Kidney (tissue), 14 donors: ENCODE measurements around the gene AGBL4. TPM values are rescaled to one million over a fixed set of nuclear protein-coding genes. Genes with fewer than 3 reads are reported as not detected.

Source experiments
- DNase-seq, 5 donors: peaks; one replicate each; pipeline ENCODE4 v3.0.0-alpha.2; 2013 to 2020
- FAIRE-seq: peaks from 2 replicates; lab custom pipeline; 2012; peaks lifted over from hg19 to GRCh38; lab: Jason Lieb, UNC
- H3K27ac ChIP-seq, 2 donors: one replicate each; pipeline ENCODE4 v1.7.0; 2013; ENCODE audit warnings: low read depth in 2 of 2, low read length in 2 of 2, inconsistent platforms in 1 of 2
- H3K27me3 ChIP-seq: one replicate; pipeline ENCODE4 v1.7.1; 2013; ENCODE audit warnings: low read length, inconsistent platforms; ENCODE audit not compliant: control insufficient read depth, insufficient read depth
- H3K36me3 ChIP-seq, 3 donors: one replicate each; pipeline versions ENCODE4 v1.7.0 to v1.7.1; 2013; ENCODE audit warnings: low read length in 3 of 3, control low read depth in 1 of 3, inconsistent platforms in 1 of 3; ENCODE audit not compliant: insufficient read depth in 3 of 3, control insufficient read depth in 2 of 3
- H3K4me1 ChIP-seq, 3 donors: one replicate each; pipeline versions ENCODE4 v1.7.0 to v1.7.1; 2013; ENCODE audit warnings: low read length in 3 of 3, inconsistent platforms in 1 of 3, low read depth in 1 of 3; ENCODE audit not compliant: control insufficient read depth in 2 of 3, insufficient read depth in 2 of 3
- H3K4me3 ChIP-seq, 3 donors: one replicate each; pipeline versions ENCODE4 v1.7.0 to v1.8.1; 2013; ENCODE audit warnings: low read length in 3 of 3, control low read depth in 1 of 3, inconsistent platforms in 1 of 3
- H3K9ac ChIP-seq, 3 donors: one replicate each; pipeline versions ENCODE4 v1.7.0 to v1.7.1; 2013; ENCODE audit warnings: low read length in 3 of 3, control low read depth in 1 of 3, inconsistent platforms in 1 of 3
- H3K9me3 ChIP-seq, 3 donors: one replicate each; pipeline versions ENCODE4 v1.7.0 to v1.7.1; 2013; ENCODE audit warnings: low read length in 3 of 3, control low read depth in 1 of 3, inconsistent platforms in 1 of 3; ENCODE audit not compliant: control insufficient read depth in 2 of 3, insufficient read depth in 1 of 3
- intact Hi-C: fragments of 100-400 bp; cut with DNase I; formaldehyde crosslinking; loops from one replicate; pipeline ENCODE4 v1.11.1; 2022
- polyA plus RNA-seq: library from polyadenylated mRNA; stranded (reverse); fragments of 350-450 nt; fragmentation: Illumina TruSeq; extraction: RNeasy Lipid Tissue Mini Kit (QIAGEN cat#74804); gene quantifications from one replicate; pipeline ENCODE4 v1.2.3, GENCODE V29; 2014; ENCODE audit warnings: low read depth, low replicate concordance; ENCODE audit not compliant: insufficient read depth
- total RNA-seq: library from RNA; stranded (reverse); fragmentation: NEBNext Ultra II Directional; extraction: Animal tissue kit (Norgen Biotek cat#: 25700); gene quantifications from one replicate; pipeline ENCODE4 v1.2.1, GENCODE V29; 2021
- TF ChIP-seq, protein P1 (sequence below): IDR thresholded peaks from 3 replicates; pipeline ENCODE4 v1.5.1; 2012; ENCODE audit warnings: mild to moderate bottlenecking, moderate library complexity, borderline replicate concordance; ENCODE audit not compliant: insufficient read depth; ENCODE audit errors: extremely low read depth
- donor health status: control.
- donor health status: control.
- donor health status: control.
- donor health status: control.
- donor health status: control.
- donor health status: DM: yes; HTN: yes; CAD: no.
- donor health status: Normal renal cell carcinoma (clear cell type).

Gene AGBL4
- total and polyA plus RNA-seq, 2 donors from 2014 or later: 1.5 to 2.7 TPM

DNA sequence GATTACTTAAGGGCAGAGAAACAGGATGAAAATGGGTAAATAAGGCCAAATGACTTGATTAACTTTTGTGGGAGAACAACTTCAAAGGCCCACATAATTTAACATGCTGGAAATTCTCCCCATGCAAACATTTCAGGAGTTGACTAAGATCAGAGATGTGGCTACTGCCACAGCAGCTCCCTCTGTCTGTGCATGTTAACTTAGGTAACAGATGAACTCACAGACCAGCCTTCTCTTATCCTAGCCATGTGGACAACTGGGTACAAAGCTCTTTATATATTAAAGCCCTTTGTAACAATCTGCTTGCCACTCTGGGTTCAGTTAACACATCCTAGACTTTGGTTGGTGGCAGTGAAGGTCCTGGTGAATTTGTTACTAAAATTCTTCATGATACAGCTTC is 1280.3 kb downstream of the AGBL4 start:
- H3K9me3 ChIP-seq: no peaks in the 10 kb centered on the region
- H3K9ac ChIP-seq: no peak overlapping the region
- H3K4me1 ChIP-seq: peaks cover 0 to 3% (median 0%) of the 10 kb centered on the region in 3 donors
- no peak overlapping the region for H3K4me3 ChIP-seq
- H3K27ac ChIP-seq: no peak overlapping the region
- FAIRE-seq (no peak), DNase-seq (no peak)
- TF ChIP-seq, protein P1, sequence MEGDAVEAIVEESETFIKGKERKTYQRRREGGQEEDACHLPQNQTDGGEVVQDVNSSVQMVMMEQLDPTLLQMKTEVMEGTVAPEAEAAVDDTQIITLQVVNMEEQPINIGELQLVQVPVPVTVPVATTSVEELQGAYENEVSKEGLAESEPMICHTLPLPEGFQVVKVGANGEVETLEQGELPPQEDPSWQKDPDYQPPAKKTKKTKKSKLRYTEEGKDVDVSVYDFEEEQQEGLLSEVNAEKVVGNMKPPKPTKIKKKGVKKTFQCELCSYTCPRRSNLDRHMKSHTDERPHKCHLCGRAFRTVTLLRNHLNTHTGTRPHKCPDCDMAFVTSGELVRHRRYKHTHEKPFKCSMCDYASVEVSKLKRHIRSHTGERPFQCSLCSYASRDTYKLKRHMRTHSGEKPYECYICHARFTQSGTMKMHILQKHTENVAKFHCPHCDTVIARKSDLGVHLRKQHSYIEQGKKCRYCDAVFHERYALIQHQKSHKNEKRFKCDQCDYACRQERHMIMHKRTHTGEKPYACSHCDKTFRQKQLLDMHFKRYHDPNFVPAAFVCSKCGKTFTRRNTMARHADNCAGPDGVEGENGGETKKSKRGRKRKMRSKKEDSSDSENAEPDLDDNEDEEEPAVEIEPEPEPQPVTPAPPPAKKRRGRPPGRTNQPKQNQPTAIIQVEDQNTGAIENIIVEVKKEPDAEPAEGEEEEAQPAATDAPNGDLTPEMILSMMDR: no peak
- intact Hi-C loops: no loop called here
- peaks cover 0 to 12% (median 9%) of the 10 kb centered on the region in 3 donors for H3K36me3 ChIP-seq
- no peaks in the 10 kb centered on the region for H3K27me3 ChIP-seq

DNA sequence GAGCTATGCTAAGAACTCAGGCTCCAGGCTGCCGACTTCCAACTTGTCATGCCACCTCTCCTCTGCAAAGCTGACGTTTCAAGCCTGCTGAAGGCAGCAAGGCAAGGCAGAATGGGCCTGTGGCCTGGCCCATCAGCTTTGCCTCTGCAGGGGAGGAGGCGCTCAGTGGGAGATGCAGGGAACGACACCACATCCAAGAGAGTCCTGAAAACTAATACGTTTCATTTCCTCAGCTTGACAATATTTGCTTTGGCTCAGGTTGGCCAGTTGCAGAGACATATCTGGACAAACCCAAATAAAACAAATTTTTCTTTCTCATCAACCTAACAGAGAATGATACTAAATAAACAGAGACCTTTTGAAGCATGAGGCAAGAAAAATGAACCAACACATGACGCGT is 1282.4 kb downstream of the AGBL4 start:
- Histone ChIP-seq H3K27ac (no peak overlapping the region), H3K9me3 (no peaks in the 10 kb centered on the region), H3K36me3 (peaks cover 0 to 12% (median 12%) of the 10 kb centered on the region in 3 donors), H3K27me3 (no peaks in the 10 kb centered on the region), H3K9ac (no peak overlapping the region), H3K4me3 (no peak overlapping the region), H3K4me1 (peaks cover 0 to 10% (median 0%) of the 10 kb centered on the region in 3 donors)
- intact Hi-C loops: no loop called here
- FAIRE-seq: no peak
- no peak for DNase-seq
- TF ChIP-seq, protein P1: no peak

DNA sequence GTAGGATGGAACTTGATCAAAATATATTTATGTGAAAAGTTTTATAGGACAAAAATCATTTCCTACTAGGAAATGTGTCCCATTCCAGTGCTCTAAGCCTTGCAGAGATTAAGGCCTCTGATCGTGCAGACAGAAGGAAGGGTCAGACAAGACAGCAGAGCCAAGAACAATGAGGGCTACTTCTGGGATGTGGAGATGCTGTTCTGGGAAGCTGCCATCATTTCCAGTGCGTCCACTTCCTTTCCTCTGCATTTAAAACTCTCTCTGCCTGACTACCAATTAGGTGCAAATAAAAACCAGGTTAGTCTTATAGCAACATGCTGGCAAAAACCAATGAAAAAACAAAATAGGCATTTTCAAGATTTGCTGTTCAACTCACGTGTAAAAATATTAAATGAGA is 1283.1 kb downstream of the AGBL4 start:
- H3K27me3 ChIP-seq: no peaks in the 10 kb centered on the region
- H3K36me3 ChIP-seq: peaks cover 5 to 20% (median 17%) of the 10 kb centered on the region in 3 donors
- no peak overlapping the region for H3K9ac ChIP-seq
- FAIRE-seq: no peak
- DNase-seq: no peak
- no peak overlapping the region for H3K4me3 ChIP-seq
- TF ChIP-seq, protein P1: no peak
- H3K27ac ChIP-seq: no peak overlapping the region
- intact Hi-C loops: no loop called here
- H3K9me3 ChIP-seq: no peaks in the 10 kb centered on the region
- H3K4me1 ChIP-seq: peaks cover 0 to 10% (median under 1%) of the 10 kb centered on the region in 3 donors

DNA sequence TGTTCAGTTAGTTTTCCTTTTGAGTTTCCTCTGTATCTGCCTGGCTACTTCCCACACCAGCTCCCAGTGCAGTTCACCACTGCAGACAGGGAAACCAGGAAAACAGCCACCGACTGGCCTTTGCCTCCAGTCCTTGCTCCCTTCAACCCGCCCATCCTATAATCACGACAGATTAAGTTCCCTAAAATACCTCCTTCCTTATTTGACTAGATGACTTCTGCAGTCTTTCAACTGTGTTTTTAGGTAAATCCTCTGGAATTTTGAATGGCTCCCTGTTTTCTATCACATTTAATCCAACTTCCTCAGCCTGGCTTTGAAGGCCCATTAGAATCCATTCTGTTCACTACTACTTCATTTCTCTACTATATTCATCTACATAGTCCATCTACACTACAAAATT is 1284.7 kb downstream of the AGBL4 start:
- intact Hi-C loops: no loop called here
- Histone ChIP-seq H3K27me3 (no peaks in the 10 kb centered on the region), H3K9ac (no peak overlapping the region), H3K27ac (no peak overlapping the region), H3K4me3 (no peak overlapping the region), H3K36me3 (peaks cover 17 to 33% (median 33%) of the 10 kb centered on the region in 3 donors), H3K9me3 (no peaks in the 10 kb centered on the region), H3K4me1 (peaks cover 0 to 6% (median 2%) of the 10 kb centered on the region in 3 donors)
- DNase-seq (no peak), FAIRE-seq (no peak)
- TF ChIP-seq, protein P1: no peak
